GM19023 (cell line): ENCODE measurements around the gene RCBTB1.
A peak's percentile ranks its signal among the peaks of the same experiment; 100 is the strongest.
"Not testable (repeated sequence)": the region's sequence is repeated elsewhere in the genome, so short reads cannot be mapped to it uniquely, and the experiment has no call there.

Experiments
- ATAC-seq: cut with Tn5 transposase; IDR thresholded peaks from one replicate; pipeline ENCODE4 v1.9.1; 2021; ENCODE audit warnings: mild to moderate bottlenecking, moderate library complexity; ENCODE audit not compliant: unreplicated experiment

Gene RCBTB1

GRCh38 chr13:49606747-49607648, 21.6 kb upstream of the RCBTB1 start:
- ATAC-seq, result peak; percentile 93

GRCh38 chr13:49604570-49604969, 19.2 kb upstream of the RCBTB1 start:
- no peak for ATAC-seq

- not testable (repeated sequence) for ATAC-seq
Observed at GRCh38 chr13:49602615-49603014, 17.3 kb upstream of the RCBTB1 start.

GRCh38 chr13:49602005-49602404, 16.6 kb upstream of the RCBTB1 start:
- no peak for ATAC-seq

- ATAC-seq, result no peak
Observed at GRCh38 chr13:49597043-49597641, 11.8 kb upstream of the RCBTB1 start.

GRCh38 chr13:49596221-49596620, 10.9 kb upstream of the RCBTB1 start:
- ATAC-seq, result no peak

- ATAC-seq, result no peak
Observed at GRCh38 chr13:49594576-49594975, 9.2 kb upstream of the RCBTB1 start.

GRCh38 chr13:49593876-49594275, 8.5 kb upstream of the RCBTB1 start:
- ATAC-seq, result not testable (repeated sequence)

- not testable (repeated sequence) for ATAC-seq
Observed at GRCh38 chr13:49590714-49591113, 5.4 kb upstream of the RCBTB1 start.

GRCh38 chr13:49587311-49587847, 2.0 kb upstream of the RCBTB1 start:
- ATAC-seq, result no peak

GRCh38 chr13:49586717-49587116, 1.4 kb upstream of the RCBTB1 start:
- ATAC-seq, result no peak

GRCh38 chr13:49584771-49585182, 581 bp downstream of the RCBTB1 start:
- peak; percentile 15 for ATAC-seq

GRCh38 chr13:49580980-49581680, 4.2 kb downstream of the RCBTB1 start:
- ATAC-seq, result no peak

- ATAC-seq, result no peak
Observed at GRCh38 chr13:49579501-49579900, 5.9 kb downstream of the RCBTB1 start.

- no peak for ATAC-seq
Observed at GRCh38 chr13:49571299-49572240, 13.8 kb downstream of the RCBTB1 start.

GRCh38 chr13:49569993-49570689, 15.2 kb downstream of the RCBTB1 start:
- peak; percentile 61 for ATAC-seq

GRCh38 chr13:49567491-49567890, 17.9 kb downstream of the RCBTB1 start:
- no peak for ATAC-seq

- no peak for ATAC-seq
Observed at GRCh38 chr13:49566461-49566860, 18.9 kb downstream of the RCBTB1 start.

GRCh38 chr13:49565461-49565860, 19.9 kb downstream of the RCBTB1 start:
- not testable (repeated sequence) for ATAC-seq

GRCh38 chr13:49563516-49563915, 21.8 kb downstream of the RCBTB1 start:
- no peak for ATAC-seq
